K562 (cell line): ENCODE measurements around the gene NUTF2. TPM values are rescaled to one million over a fixed set of nuclear protein-coding genes. Genes with fewer than 3 reads are reported as not detected.

Experiments used
- ARNT ChIP-seq, 2 experiments: fragments of 450-650 bp; IDR thresholded peaks; 2 replicates each; pipeline ENCODE4 v1.6.1; 2016; ENCODE audit warnings: mild to moderate bottlenecking in 1 of 2
- CBX2 ChIP-seq: fragments of 200-600 bp; sonication (generic); IDR thresholded peaks from one replicate; pipeline ENCODE4 v1.6.1; 2012; ENCODE audit warnings: mild to moderate bottlenecking, low read length, inconsistent platforms; ENCODE audit not compliant: insufficient read depth, poor library complexity, severe bottlenecking
- PHB ChIP-seq: fragments of 250-450 bp; sonication (Bioruptor Pico); IDR thresholded peaks from 2 replicates; pipeline ENCODE4 v1.5.0; 2021
- RFX5 ChIP-seq: IDR thresholded peaks from 2 replicates; pipeline ENCODE4 v1.6.1; 2011; ENCODE audit warnings: low read depth, mild to moderate bottlenecking, improper control_type of control experiment, low read length
- TCF3 ChIP-seq: sonication (generic); formaldehyde crosslinking; IDR thresholded peaks from 2 replicates; pipeline ENCODE4 v1.4.0; 2020; ENCODE audit warnings: mild to moderate bottlenecking, missing genetic modification reagents
- ZFX ChIP-seq: sonication (generic); formaldehyde crosslinking; IDR thresholded peaks from 2 replicates; pipeline ENCODE4 v1.8.0; 2022; ENCODE audit warnings: mild to moderate bottlenecking, missing genetic modification reagents, moderate library complexity
- polyA plus RNA-seq, 8 experiments: library from polyadenylated mRNA; depleted of rRNA in 4 of 8; stranded (reverse) in 5 of 8; unstranded in 3 of 8; fragments of >200 nt; fragmentation: Nextera tagmentation in 2 of 8; fragmentation: Illumina TruSeq in 1 of 8; extraction: Ambion mirVana in 2 of 8; extraction: Trizol in 1 of 8; gene quantifications; 2 replicates each; pipeline versions ENCODE4 v1.2.1 to v1.2.3, GENCODE V29; 2011 to 2014; ENCODE audit warnings: inconsistent platforms in 1 of 8, missing spikeins in 1 of 8
- total RNA-seq, 7 experiments: library from RNA; depleted of rRNA in 6 of 7; stranded (reverse); fragments of >200 nt in 6 of 7; fragmentation: Illumina TruSeq in 2 of 7; extraction: Trizol in 2 of 7; gene quantifications; 2 replicates each; pipeline versions ENCODE4 v1.2.1 to v1.2.3, GENCODE V29; 2011 to 2021; ENCODE audit warnings: low replicate concordance in 1 of 7
- TF ChIP-seq, protein P1 (sequence below): sonication (generic); formaldehyde crosslinking; IDR thresholded peaks from 2 replicates; pipeline ENCODE4 v1.8.0; 2023; ENCODE audit warnings: mild to moderate bottlenecking, missing genetic modification reagents
- TF ChIP-seq, protein P2 (sequence below): fragments of 450-650 bp; IDR thresholded peaks from 2 replicates; pipeline ENCODE4 v1.6.1; 2016; ENCODE audit warnings: mild to moderate bottlenecking, moderate library complexity
- TF ChIP-seq, protein P3 (sequence below): fragments of 250-450 bp; sonication (Bioruptor Pico); IDR thresholded peaks from 2 replicates; pipeline ENCODE4 v1.5.1; 2021; ENCODE audit warnings: mild to moderate bottlenecking

Gene NUTF2
- total and polyA plus RNA-seq, 9 of the 15 experiments (the other 6 are each of a cell fraction or from before 2014, with no cell fraction given): 106 to 248 (median 147) TPM

DNA sequence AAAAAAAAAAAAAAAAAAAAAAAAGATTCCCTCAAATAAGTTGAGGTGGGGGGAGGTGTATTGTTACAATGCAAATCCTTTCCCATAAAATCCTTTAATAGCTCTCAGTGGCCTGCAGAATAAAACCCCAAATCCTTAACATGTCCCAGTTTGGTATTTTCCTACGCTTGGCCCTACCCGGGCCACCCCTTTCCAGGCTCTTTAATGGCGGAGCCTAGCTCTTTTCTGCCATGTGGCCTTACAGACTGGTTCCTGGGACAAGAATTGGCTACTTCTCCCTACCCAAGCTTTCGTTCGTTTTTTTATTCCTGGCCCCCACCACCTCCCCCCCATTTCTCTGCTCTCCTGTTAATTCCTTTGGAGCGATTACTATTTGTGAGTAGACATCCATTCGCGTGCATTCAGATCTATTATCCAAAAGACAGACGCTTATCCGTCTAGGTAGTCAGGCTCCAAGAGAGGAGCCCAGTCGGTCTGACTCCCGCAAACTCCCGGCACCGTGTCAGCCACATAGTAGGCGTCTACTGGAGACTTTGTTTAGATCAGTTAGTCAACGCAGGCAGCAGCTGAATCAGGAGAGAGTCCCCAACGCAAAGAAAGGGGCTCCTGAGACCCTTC lies 5.4 kb upstream of the NUTF2 start (continued):
- TF ChIP-seq, protein P1, sequence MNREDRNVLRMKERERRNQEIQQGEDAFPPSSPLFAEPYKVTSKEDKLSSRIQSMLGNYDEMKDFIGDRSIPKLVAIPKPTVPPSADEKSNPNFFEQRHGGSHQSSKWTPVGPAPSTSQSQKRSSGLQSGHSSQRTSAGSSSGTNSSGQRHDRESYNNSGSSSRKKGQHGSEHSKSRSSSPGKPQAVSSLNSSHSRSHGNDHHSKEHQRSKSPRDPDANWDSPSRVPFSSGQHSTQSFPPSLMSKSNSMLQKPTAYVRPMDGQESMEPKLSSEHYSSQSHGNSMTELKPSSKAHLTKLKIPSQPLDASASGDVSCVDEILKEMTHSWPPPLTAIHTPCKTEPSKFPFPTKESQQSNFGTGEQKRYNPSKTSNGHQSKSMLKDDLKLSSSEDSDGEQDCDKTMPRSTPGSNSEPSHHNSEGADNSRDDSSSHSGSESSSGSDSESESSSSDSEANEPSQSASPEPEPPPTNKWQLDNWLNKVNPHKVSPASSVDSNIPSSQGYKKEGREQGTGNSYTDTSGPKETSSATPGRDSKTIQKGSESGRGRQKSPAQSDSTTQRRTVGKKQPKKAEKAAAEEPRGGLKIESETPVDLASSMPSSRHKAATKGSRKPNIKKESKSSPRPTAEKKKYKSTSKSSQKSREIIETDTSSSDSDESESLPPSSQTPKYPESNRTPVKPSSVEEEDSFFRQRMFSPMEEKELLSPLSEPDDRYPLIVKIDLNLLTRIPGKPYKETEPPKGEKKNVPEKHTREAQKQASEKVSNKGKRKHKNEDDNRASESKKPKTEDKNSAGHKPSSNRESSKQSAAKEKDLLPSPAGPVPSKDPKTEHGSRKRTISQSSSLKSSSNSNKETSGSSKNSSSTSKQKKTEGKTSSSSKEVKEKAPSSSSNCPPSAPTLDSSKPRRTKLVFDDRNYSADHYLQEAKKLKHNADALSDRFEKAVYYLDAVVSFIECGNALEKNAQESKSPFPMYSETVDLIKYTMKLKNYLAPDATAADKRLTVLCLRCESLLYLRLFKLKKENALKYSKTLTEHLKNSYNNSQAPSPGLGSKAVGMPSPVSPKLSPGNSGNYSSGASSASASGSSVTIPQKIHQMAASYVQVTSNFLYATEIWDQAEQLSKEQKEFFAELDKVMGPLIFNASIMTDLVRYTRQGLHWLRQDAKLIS: no peak
- TF ChIP-seq RFX5: no peak
- 0 out of 4 replicates have a peak, but pooled peaks of 1 of the 2 experiments have one; percentile 38 for TF ChIP-seq ARNT (IDR thresholded peaks at IDR 0.05)
- TF ChIP-seq, protein P2, sequence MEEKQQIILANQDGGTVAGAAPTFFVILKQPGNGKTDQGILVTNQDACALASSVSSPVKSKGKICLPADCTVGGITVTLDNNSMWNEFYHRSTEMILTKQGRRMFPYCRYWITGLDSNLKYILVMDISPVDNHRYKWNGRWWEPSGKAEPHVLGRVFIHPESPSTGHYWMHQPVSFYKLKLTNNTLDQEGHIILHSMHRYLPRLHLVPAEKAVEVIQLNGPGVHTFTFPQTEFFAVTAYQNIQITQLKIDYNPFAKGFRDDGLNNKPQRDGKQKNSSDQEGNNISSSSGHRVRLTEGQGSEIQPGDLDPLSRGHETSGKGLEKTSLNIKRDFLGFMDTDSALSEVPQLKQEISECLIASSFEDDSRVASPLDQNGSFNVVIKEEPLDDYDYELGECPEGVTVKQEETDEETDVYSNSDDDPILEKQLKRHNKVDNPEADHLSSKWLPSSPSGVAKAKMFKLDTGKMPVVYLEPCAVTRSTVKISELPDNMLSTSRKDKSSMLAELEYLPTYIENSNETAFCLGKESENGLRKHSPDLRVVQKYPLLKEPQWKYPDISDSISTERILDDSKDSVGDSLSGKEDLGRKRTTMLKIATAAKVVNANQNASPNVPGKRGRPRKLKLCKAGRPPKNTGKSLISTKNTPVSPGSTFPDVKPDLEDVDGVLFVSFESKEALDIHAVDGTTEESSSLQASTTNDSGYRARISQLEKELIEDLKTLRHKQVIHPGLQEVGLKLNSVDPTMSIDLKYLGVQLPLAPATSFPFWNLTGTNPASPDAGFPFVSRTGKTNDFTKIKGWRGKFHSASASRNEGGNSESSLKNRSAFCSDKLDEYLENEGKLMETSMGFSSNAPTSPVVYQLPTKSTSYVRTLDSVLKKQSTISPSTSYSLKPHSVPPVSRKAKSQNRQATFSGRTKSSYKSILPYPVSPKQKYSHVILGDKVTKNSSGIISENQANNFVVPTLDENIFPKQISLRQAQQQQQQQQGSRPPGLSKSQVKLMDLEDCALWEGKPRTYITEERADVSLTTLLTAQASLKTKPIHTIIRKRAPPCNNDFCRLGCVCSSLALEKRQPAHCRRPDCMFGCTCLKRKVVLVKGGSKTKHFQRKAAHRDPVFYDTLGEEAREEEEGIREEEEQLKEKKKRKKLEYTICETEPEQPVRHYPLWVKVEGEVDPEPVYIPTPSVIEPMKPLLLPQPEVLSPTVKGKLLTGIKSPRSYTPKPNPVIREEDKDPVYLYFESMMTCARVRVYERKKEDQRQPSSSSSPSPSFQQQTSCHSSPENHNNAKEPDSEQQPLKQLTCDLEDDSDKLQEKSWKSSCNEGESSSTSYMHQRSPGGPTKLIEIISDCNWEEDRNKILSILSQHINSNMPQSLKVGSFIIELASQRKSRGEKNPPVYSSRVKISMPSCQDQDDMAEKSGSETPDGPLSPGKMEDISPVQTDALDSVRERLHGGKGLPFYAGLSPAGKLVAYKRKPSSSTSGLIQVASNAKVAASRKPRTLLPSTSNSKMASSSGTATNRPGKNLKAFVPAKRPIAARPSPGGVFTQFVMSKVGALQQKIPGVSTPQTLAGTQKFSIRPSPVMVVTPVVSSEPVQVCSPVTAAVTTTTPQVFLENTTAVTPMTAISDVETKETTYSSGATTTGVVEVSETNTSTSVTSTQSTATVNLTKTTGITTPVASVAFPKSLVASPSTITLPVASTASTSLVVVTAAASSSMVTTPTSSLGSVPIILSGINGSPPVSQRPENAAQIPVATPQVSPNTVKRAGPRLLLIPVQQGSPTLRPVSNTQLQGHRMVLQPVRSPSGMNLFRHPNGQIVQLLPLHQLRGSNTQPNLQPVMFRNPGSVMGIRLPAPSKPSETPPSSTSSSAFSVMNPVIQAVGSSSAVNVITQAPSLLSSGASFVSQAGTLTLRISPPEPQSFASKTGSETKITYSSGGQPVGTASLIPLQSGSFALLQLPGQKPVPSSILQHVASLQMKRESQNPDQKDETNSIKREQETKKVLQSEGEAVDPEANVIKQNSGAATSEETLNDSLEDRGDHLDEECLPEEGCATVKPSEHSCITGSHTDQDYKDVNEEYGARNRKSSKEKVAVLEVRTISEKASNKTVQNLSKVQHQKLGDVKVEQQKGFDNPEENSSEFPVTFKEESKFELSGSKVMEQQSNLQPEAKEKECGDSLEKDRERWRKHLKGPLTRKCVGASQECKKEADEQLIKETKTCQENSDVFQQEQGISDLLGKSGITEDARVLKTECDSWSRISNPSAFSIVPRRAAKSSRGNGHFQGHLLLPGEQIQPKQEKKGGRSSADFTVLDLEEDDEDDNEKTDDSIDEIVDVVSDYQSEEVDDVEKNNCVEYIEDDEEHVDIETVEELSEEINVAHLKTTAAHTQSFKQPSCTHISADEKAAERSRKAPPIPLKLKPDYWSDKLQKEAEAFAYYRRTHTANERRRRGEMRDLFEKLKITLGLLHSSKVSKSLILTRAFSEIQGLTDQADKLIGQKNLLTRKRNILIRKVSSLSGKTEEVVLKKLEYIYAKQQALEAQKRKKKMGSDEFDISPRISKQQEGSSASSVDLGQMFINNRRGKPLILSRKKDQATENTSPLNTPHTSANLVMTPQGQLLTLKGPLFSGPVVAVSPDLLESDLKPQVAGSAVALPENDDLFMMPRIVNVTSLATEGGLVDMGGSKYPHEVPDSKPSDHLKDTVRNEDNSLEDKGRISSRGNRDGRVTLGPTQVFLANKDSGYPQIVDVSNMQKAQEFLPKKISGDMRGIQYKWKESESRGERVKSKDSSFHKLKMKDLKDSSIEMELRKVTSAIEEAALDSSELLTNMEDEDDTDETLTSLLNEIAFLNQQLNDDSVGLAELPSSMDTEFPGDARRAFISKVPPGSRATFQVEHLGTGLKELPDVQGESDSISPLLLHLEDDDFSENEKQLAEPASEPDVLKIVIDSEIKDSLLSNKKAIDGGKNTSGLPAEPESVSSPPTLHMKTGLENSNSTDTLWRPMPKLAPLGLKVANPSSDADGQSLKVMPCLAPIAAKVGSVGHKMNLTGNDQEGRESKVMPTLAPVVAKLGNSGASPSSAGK: peak; percentile 68
- no peak for TF ChIP-seq ZFX (CRISPR knock-in tag)
- no peak for TF ChIP-seq PHB
- TF ChIP-seq TCF3 (CRISPR knock-in tag): no peak
- no peak for TF ChIP-seq CBX2
- TF ChIP-seq, protein P3, sequence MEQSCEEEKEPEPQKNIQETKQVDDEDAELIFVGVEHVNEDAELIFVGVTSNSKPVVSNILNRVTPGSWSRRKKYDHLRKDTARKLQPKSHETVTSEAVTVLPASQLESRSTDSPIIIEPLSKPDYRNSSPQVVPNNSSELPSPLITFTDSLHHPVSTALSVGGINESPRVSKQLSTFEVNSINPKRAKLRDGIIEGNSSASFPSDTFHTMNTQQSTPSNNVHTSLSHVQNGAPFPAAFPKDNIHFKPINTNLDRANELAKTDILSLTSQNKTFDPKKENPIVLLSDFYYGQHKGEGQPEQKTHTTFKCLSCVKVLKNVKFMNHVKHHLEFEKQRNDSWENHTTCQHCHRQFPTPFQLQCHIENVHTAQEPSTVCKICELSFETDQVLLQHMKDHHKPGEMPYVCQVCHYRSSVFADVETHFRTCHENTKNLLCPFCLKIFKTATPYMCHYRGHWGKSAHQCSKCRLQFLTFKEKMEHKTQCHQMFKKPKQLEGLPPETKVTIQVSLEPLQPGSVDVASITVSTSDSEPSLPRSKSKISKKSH: no peak
